ENCODE measurements around the gene BTG2. TPM values are rescaled to one million over a fixed set of nuclear protein-coding genes. Genes with fewer than 3 reads are reported as not detected.

The BTG2 gene
- total RNA-seq, 1 experiment from 2014 or later: 2.9 TPM

- Histone ChIP-seq H3K9me3 (ENCODE audit: control insufficient read depth, low read depth, low read length) (no peaks in the 10 kb centered on the region), H4K8ac (replicated peaks; ENCODE audit: insufficient read length, low read depth, low read length) (peak overlapping the region; percentile 22), H3K56ac (ENCODE audit: insufficient read length, low read depth, low read length) (no peak overlapping the region), H2BK120ac (ENCODE audit: low read depth, low read length, poor library complexity, severe bottlenecking) (no peak overlapping the region), H3K14ac (ENCODE audit: insufficient read depth, low read length) (no peak overlapping the region; the same call in 1 of the 2 replicates), H3K79me1 (ENCODE audit: insufficient read depth, low read depth, low read length, poor library complexity, severe bottlenecking) (no peaks in the 10 kb centered on the region), H2BK12ac (ENCODE audit: insufficient read length, low read depth, low read length) (peak overlapping the region; percentile 26), H3K18ac (ENCODE audit: insufficient read length, low read depth, low read length) (peak overlapping the region; percentile 49), H4K20me1 (ENCODE audit: control insufficient read depth, insufficient read depth, insufficient read length) (peaks cover under 1% of the 10 kb centered on the region), H3K27me3 (ENCODE audit: insufficient read depth, low read length) (peaks cover 7% of the 10 kb centered on the region; the same call in 1 of the 2 replicates), H2AFZ (ENCODE audit: low read length) (no peak overlapping the region), H4K5ac (ENCODE audit: insufficient read length, low read depth, low read length) (no peak overlapping the region), H2AK5ac (ENCODE audit: insufficient read length, low read length) (no peak overlapping the region), H4K91ac (ENCODE audit: insufficient read length, low read depth, low read length) (no peak overlapping the region), H3K23ac (ENCODE audit: insufficient read length, low read depth, low read length) (no peak overlapping the region), H3K4ac (ENCODE audit: low read depth, low read length) (no peak overlapping the region), H3K4me2 (ENCODE audit: insufficient read depth, insufficient read length, low read length) (no peak overlapping the region), H3K79me2 (ENCODE audit: insufficient read depth, low read length) (no peaks in the 10 kb centered on the region), H3T11ph (ENCODE audit: low read length) (no peak overlapping the region), H3K9ac (ENCODE audit: extremely low read depth, insufficient read length, low read length) (no peak overlapping the region), H3K4me1 (ENCODE audit: insufficient read depth, low read length) (peaks cover 10% of the 10 kb centered on the region; the same call in 1 of the 2 replicates), H3K23me2 (ENCODE audit: insufficient read length, low read depth, low read length, poor library complexity, severe bottlenecking) (peaks cover 2% of the 10 kb centered on the region), H2BK5ac (ENCODE audit: insufficient read length, low read length) (no peak overlapping the region), H2BK15ac (ENCODE audit: low read depth, low read length) (no peak overlapping the region), H3K27ac (ENCODE audit: insufficient read length, low read depth, low read length) (no peak overlapping the region), H2BK20ac (ENCODE audit: low read depth, low read length, poor library complexity, severe bottlenecking) (no peak overlapping the region)
- Mint-ChIP-seq H3K27me3 (ENCODE audit: low read depth) (peaks cover 82% of the 10 kb centered on the region), H3K9me3 (no peaks in the 10 kb centered on the region; a peak in 1 of 5 replicates), H3K27ac (no peak overlapping the region), H3K4me1 (peaks cover 40 to 60% of the 10 kb centered on the region in 2 experiments), H3K4me3 (no peak overlapping the region; a peak in 1 of 5 replicates), H3K36me3 (ENCODE audit: insufficient read depth in 1 of 3, low read depth in 3 of 3) (no peaks in the 10 kb centered on the region)
- WGBS (ENCODE audit: extremely low coverage, insufficient read length, low lambda C conversion rate): no CpG with 5 or more reads among the region's 9 CpGs
- TF ChIP-seq CTCF (conservative IDR thresholded peaks at IDR 0.05): no peak; the same call in 2 of the 3 replicates
- no peak for DNase-seq
These were observed 18.9 kb upstream of the BTG2 start for GRCh38 chr1:203286161-203286984.
